H1 (cell line): ENCODE measurements around the gene CANX. TPM values are rescaled to one million over a fixed set of nuclear protein-coding genes. Genes with fewer than 3 reads are reported as not detected.

ENCODE experiments used
- BCL11A ChIP-seq, 2 experiments: IDR thresholded peaks; one replicate each; pipeline ENCODE4 v1.6.1; 2011; ENCODE audit warnings: low read depth in 2 of 2, low read length in 2 of 2, mild to moderate bottlenecking in 2 of 2
- CHD2 ChIP-seq: IDR thresholded peaks from 2 replicates; pipeline ENCODE4 v1.6.1; 2012; ENCODE audit warnings: low read length, improper control_type of control experiment
- KDM1A ChIP-seq: fragments of 200-600, 300-600 bp; sonication (generic); IDR thresholded peaks from 2 replicates; pipeline ENCODE4 v1.7.1; 2016; ENCODE audit warnings: mild to moderate bottlenecking, low read length, borderline replicate concordance
- MAFK ChIP-seq: IDR thresholded peaks from 2 replicates; pipeline ENCODE4 v1.6.1; 2012; ENCODE audit warnings: low read depth, mild to moderate bottlenecking, improper control_type of control experiment, low read length
- SP1 ChIP-seq: IDR thresholded peaks from 2 replicates; pipeline ENCODE4 v1.6.1; 2011; ENCODE audit warnings: low read depth, low read length
- TAF7 ChIP-seq: optimal IDR thresholded peaks from 2 replicates; pipeline ENCODE3; 2011; ENCODE audit warnings: low read depth, mild to moderate bottlenecking, inconsistent platforms, low read length, moderate library complexity, borderline replicate concordance
- ZNF274 ChIP-seq: IDR thresholded peaks from 2 replicates; pipeline ENCODE4 v1.7.0; 2012; ENCODE audit warnings: low read length, borderline replicate concordance; ENCODE audit errors: extremely low read depth
- polyA plus RNA-seq, 7 experiments: library from polyadenylated mRNA; depleted of rRNA in 3 of 7; stranded (reverse) in 5 of 7; unstranded in 2 of 7; fragments of >200 nt in 5 of 7; fragments of 200-250 nt in 2 of 7; gene quantifications; 1 replicate in 5 of 7; 2 replicates in 1 of 7; 4 replicates in 1 of 7; pipeline versions ENCODE4 v1.2.1 to v1.2.3, GENCODE V29; 2011 to 2013; ENCODE audit warnings: missing spikeins in 2 of 7, mixed read lengths in 2 of 7
- total RNA-seq: library from RNA; stranded (reverse); fragmentation: NEBNext Ultra II Directional; extraction: Animal tissue kit (Norgen Biotek cat#: 25700); gene quantifications from 2 replicates; pipeline ENCODE4 v1.2.1, GENCODE V29; 2021

CANX gene
- total and polyA plus RNA-seq, 2 of the 8 experiments (the other 6 are each of a cell fraction or from before 2014, with no cell fraction given) = 136 to 691 TPM

- no peak for TF ChIP-seq KDM1A
- TF ChIP-seq CHD2 = no peak
- TF ChIP-seq TAF7 = no peak
- no peak for TF ChIP-seq ZNF274
- no peak for TF ChIP-seq BCL11A (IDR thresholded peaks at IDR 0.05; ENCODE audit: low read depth in 2 of 2, low read length in 2 of 2)
- TF ChIP-seq SP1 = no peak
- TF ChIP-seq MAFK = no peak
Observed at GRCh38 chr5:179764056-179764455, 65.3 kb downstream of the CANX start (continued).
